ENCODE measurements around the gene RAB22A. TPM values are rescaled to one million over a fixed set of nuclear protein-coding genes. Genes with fewer than 3 reads are reported as not detected.

The RAB22A gene
- total and polyA plus RNA-seq, 9 of the 15 experiments (the other 6 are each of a cell fraction or from before 2014, with no cell fraction given) = 1.1 to 8.0 (median 6.7) TPM

DNA sequence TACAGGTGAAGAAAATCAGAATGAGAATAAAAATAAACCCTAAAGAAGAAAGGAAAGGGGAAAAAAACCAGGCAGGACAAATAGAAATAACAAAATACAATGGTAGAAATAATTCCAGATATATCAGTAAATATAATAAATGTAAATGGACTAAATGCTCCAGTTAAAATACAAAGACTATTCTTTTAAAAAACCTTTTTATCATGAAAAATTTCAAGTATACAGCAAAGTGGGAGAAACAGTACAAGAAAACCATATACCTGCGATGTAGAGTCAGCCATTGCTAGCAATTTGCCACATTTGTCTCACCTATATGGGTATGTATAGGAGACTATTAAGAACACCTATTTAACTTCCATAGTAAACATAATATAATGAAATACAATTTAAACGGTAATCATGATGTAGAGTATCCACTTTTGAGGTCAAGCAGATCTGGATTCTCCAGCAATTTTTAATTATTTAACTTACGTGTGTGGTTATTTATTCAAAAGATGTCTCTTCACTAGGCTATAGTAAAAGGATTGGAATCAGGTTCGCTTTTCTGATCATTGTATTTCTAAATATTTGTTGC, 78.6 kb downstream of the RAB22A start (continued):
- TF ChIP-seq, protein P1, sequence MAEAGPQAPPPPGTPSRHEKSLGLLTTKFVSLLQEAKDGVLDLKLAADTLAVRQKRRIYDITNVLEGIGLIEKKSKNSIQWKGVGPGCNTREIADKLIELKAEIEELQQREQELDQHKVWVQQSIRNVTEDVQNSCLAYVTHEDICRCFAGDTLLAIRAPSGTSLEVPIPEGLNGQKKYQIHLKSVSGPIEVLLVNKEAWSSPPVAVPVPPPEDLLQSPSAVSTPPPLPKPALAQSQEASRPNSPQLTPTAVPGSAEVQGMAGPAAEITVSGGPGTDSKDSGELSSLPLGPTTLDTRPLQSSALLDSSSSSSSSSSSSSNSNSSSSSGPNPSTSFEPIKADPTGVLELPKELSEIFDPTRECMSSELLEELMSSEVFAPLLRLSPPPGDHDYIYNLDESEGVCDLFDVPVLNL (CRISPR knock-in tag; IDR thresholded peaks at IDR 0.05; ENCODE audit: low read depth) = no peak
- TF ChIP-seq, protein P2, sequence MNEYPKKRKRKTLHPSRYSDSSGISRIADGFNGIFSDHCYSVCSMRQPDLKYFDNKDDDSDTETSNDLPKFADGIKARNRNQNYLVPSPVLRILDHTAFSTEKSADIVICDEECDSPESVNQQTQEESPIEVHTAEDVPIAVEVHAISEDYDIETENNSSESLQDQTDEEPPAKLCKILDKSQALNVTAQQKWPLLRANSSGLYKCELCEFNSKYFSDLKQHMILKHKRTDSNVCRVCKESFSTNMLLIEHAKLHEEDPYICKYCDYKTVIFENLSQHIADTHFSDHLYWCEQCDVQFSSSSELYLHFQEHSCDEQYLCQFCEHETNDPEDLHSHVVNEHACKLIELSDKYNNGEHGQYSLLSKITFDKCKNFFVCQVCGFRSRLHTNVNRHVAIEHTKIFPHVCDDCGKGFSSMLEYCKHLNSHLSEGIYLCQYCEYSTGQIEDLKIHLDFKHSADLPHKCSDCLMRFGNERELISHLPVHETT (CRISPR knock-in tag; conservative IDR thresholded peaks at IDR 0.05 in 1 of 2, IDR thresholded peaks at IDR 0.05 in 1 of 2) = no peak
- TF ChIP-seq, protein P3, sequence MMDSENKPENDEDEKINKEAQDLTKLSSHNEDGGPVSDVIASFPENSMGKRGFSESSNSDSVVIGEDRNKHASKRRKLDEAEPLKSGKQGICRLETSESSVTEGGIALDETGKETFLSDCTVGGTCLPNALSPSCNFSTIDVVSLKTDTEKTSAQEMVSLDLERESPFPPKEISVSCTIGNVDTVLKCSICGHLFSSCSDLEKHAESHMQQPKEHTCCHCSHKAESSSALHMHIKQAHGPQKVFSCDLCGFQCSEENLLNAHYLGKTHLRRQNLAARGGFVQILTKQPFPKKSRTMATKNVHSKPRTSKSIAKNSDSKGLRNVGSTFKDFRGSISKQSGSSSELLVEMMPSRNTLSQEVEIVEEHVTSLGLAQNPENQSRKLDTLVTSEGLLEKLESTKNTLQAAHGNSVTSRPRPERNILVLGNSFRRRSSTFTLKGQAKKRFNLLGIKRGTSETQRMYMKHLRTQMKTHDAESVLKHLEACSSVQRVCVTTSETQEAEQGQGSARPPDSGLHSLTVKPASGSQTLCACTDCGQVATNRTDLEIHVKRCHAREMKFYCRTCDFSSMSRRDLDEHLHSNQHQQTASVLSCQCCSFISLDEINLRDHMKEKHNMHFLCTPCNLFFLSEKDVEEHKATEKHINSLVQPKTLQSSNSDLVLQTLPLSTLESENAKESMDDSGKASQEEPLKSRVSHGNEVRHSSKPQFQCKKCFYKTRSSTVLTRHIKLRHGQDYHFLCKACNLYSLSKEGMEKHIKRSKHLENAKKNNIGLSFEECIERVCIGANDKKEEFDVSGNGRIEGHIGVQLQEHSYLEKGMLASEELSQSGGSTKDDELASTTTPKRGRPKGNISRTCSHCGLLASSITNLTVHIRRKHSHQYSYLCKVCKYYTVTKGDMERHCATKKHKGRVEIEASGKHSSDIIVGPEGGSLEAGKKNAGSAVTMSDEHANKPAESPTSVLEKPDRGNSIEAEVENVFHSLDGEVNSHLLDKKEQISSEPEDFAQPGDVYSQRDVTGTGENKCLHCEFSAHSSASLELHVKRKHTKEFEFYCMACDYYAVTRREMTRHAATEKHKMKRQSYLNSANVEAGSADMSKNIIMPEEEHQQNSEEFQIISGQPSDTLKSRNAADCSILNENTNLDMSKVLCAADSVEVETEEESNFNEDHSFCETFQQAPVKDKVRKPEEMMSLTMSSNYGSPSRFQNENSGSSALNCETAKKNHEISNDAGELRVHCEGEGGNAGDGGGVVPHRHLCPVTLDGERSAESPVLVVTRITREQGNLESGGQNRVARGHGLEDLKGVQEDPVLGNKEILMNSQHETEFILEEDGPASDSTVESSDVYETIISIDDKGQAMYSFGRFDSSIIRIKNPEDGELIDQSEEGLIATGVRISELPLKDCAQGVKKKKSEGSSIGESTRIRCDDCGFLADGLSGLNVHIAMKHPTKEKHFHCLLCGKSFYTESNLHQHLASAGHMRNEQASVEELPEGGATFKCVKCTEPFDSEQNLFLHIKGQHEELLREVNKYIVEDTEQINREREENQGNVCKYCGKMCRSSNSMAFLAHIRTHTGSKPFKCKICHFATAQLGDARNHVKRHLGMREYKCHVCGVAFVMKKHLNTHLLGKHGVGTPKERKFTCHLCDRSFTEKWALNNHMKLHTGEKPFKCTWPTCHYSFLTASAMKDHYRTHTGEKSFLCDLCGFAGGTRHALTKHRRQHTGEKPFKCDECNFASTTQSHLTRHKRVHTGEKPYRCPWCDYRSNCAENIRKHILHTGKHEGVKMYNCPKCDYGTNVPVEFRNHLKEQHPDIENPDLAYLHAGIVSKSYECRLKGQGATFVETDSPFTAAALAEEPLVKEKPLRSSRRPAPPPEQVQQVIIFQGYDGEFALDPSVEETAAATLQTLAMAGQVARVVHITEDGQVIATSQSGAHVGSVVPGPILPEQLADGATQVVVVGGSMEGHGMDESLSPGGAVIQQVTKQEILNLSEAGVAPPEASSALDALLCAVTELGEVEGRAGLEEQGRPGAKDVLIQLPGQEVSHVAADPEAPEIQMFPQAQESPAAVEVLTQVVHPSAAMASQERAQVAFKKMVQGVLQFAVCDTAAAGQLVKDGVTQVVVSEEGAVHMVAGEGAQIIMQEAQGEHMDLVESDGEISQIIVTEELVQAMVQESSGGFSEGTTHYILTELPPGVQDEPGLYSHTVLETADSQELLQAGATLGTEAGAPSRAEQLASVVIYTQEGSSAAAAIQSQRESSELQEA (IDR thresholded peaks at IDR 0.05; ENCODE audit: low read depth) = no peak
- TF ChIP-seq ILF3 (IDR thresholded peaks at IDR 0.05; ENCODE audit: borderline replicate concordance) (no peak), NR3C1 (CRISPR knock-in tag; IDR thresholded peaks at IDR 0.05) (no peak), NRF1 (conservative IDR thresholded peaks at IDR 0.05 in 1 of 2, IDR thresholded peaks at IDR 0.05 in 1 of 2) (no peak), HOXB6 (CRISPR knock-in tag; IDR thresholded peaks at IDR 0.05; ENCODE audit: borderline replicate concordance) (no peak), ZNF354B (CRISPR knock-in tag; IDR thresholded peaks at IDR 0.05) (peak; percentile 92), NFIC (IDR thresholded peaks at IDR 0.05) (no peak), RBM39 (optimal IDR thresholded peaks at IDR 0.05; ENCODE audit: low read depth, low read length) (no peak), ZNF644 (tag; IDR thresholded peaks at IDR 0.05; ENCODE audit: low read depth) (0 out of 2 replicates have a peak, but pooled peaks have one; percentile 46), EP400 (IDR thresholded peaks at IDR 0.05) (peak; percentile 32; the same call in 1 of the 2 replicates), NEUROD1 (IDR thresholded peaks at IDR 0.05; ENCODE audit: borderline replicate concordance, low read depth, low read length, partially characterized antibody) (no peak), SIN3A (IDR thresholded peaks at IDR 0.05; ENCODE audit: borderline replicate concordance in 2 of 2, control insufficient read depth in 1 of 2, low read depth in 2 of 2, low read length in 2 of 2) (no peak), ZNF507 (tag; conservative IDR thresholded peaks at IDR 0.05) (peak; percentile 100)
- TF ChIP-seq, protein P4, sequence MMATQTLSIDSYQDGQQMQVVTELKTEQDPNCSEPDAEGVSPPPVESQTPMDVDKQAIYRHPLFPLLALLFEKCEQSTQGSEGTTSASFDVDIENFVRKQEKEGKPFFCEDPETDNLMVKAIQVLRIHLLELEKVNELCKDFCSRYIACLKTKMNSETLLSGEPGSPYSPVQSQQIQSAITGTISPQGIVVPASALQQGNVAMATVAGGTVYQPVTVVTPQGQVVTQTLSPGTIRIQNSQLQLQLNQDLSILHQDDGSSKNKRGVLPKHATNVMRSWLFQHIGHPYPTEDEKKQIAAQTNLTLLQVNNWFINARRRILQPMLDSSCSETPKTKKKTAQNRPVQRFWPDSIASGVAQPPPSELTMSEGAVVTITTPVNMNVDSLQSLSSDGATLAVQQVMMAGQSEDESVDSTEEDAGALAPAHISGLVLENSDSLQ (IDR thresholded peaks at IDR 0.05) = no peak
